Measurements from ENCODE around the gene ERBIN. TPM values are rescaled to one million over a fixed set of nuclear protein-coding genes. Genes with fewer than 3 reads are reported as not detected.
A peak's percentile ranks its signal among the peaks of the same experiment; 100 is the strongest.

Gene ERBIN
- total RNA-seq, 1 donor from 2014 or later = 67.0 TPM

GRCh38 chr5:65978251-65978650 lies 51.9 kb downstream of the ERBIN start:
- H3K27ac ChIP-seq = no peak overlapping the region
- H3K9me3 ChIP-seq = no peaks in the 10 kb centered on the region
- no peaks in the 10 kb centered on the region for H3K36me3 ChIP-seq
- TF ChIP-seq, protein P1, sequence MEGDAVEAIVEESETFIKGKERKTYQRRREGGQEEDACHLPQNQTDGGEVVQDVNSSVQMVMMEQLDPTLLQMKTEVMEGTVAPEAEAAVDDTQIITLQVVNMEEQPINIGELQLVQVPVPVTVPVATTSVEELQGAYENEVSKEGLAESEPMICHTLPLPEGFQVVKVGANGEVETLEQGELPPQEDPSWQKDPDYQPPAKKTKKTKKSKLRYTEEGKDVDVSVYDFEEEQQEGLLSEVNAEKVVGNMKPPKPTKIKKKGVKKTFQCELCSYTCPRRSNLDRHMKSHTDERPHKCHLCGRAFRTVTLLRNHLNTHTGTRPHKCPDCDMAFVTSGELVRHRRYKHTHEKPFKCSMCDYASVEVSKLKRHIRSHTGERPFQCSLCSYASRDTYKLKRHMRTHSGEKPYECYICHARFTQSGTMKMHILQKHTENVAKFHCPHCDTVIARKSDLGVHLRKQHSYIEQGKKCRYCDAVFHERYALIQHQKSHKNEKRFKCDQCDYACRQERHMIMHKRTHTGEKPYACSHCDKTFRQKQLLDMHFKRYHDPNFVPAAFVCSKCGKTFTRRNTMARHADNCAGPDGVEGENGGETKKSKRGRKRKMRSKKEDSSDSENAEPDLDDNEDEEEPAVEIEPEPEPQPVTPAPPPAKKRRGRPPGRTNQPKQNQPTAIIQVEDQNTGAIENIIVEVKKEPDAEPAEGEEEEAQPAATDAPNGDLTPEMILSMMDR (IDR thresholded peaks at IDR 0.05) = no peak
- no peak overlapping the region for H3K4me3 ChIP-seq
- DNase-seq (no peak), ATAC-seq (no peak)
- intact Hi-C loops (cut with DNase I) = no loop called here
- H3K27me3 ChIP-seq = no peaks in the 10 kb centered on the region
- H3K4me1 ChIP-seq = no peaks in the 10 kb centered on the region

- no peak for DNase-seq
These were observed 55.2 kb downstream of the ERBIN start for GRCh38 chr5:65981548-65981947.

GRCh38 chr5:65981969-65982619 lies 55.7 kb downstream of the ERBIN start:
- intact Hi-C loops (cut with DNase I) = no loop called here
- H3K27me3 ChIP-seq = no peaks in the 10 kb centered on the region
- H3K4me1 ChIP-seq = no peaks in the 10 kb centered on the region
- no peak overlapping the region for H3K27ac ChIP-seq
- H3K4me3 ChIP-seq = no peak overlapping the region
- H3K9me3 ChIP-seq = no peaks in the 10 kb centered on the region
- H3K36me3 ChIP-seq = no peaks in the 10 kb centered on the region
- DNase-seq (no peak), ATAC-seq (no peak)
- TF ChIP-seq, protein P1 (IDR thresholded peaks at IDR 0.05) = no peak

More at GRCh38 chr5:65981548-65981947, 55.2 kb downstream of the ERBIN start:
- Histone ChIP-seq H3K4me1 (no peaks in the 10 kb centered on the region), H3K27me3 (no peaks in the 10 kb centered on the region), H3K36me3 (no peaks in the 10 kb centered on the region), H3K27ac (no peak overlapping the region), H3K9me3 (no peaks in the 10 kb centered on the region), H3K4me3 (no peak overlapping the region)
- TF ChIP-seq, protein P1 (IDR thresholded peaks at IDR 0.05) = no peak
- intact Hi-C loops (cut with DNase I) = no loop called here
- ATAC-seq = no peak

DNA sequence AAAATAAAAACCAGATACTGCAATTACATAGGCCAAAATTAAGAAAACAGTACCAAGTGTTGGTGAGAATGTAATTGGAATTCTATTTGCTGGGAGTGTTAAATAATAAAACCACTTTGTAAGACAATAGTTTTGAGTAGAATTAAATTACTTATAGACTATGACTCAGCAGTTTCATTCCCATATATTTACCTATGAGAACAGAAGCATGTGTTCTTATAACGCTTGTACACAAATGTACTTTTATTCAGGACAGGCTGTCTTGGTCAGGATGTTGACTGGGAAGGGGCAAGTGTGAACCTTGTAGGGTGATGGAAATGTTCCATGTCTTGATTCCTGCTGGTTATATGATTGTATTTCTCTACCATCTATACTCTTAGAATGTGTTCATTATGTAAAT lies 56.3 kb downstream of the ERBIN start:
- Histone ChIP-seq H3K9me3 (no peaks in the 10 kb centered on the region), H3K36me3 (no peaks in the 10 kb centered on the region), H3K4me3 (no peak overlapping the region), H3K27ac (no peak overlapping the region), H3K4me1 (no peaks in the 10 kb centered on the region), H3K27me3 (no peaks in the 10 kb centered on the region)
- no peak for DNase-seq
- intact Hi-C loops (cut with DNase I) = no loop called here
- no peak for ATAC-seq
- TF ChIP-seq, protein P1 (IDR thresholded peaks at IDR 0.05) = no peak

- DNase-seq (no peak), ATAC-seq (peak; percentile 32)
- H3K27ac ChIP-seq = no peak overlapping the region
These were observed 57.9 kb downstream of the ERBIN start for GRCh38 chr5:65984098-65984885.

More at GRCh38 chr5:65984098-65984885, 57.9 kb downstream of the ERBIN start:
- TF ChIP-seq, protein P1 (IDR thresholded peaks at IDR 0.05) = no peak
- intact Hi-C loops (cut with DNase I) = no loop called here
- Histone ChIP-seq H3K9me3 (no peaks in the 10 kb centered on the region), H3K27me3 (no peaks in the 10 kb centered on the region), H3K36me3 (no peaks in the 10 kb centered on the region), H3K4me3 (no peak overlapping the region), H3K4me1 (no peaks in the 10 kb centered on the region)

All from upper lobe of right lung (tissue), 1 donor.